ENCODE measurements around the gene R3HDM1.

The R3HDM1 gene

DNA sequence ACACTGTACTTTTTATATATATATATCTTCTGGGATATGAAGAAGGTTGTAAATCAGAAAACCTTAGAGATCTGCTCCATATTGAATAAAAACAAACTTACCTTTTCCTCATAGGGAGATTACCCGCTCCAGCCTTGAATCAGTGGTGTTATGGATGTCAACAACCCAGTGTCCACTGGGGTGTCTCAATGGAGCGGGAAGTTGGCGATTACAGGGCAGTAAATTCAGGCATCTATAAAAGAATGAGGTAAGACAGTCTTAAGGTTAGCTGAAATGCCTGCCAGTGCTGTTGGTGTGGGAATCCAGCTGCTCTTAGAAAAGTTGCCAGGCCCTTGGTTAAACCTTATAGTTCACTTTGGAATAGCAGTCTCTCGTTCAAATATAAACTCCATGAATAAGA, 102.3 kb downstream of the R3HDM1 start:
- no CpG with 5 or more reads among the region's 4 CpGs for WGBS, 2 donors (ENCODE audit: extremely low coverage in 2 of 2, insufficient read length in 2 of 2, insufficient replicate concordance in 1 of 2)

GRCh38 chr2:135635212-135635835, 104.0 kb downstream of the R3HDM1 start:
- Histone ChIP-seq H2AFZ (ENCODE audit: low read length) (no peak overlapping the region), H3K36me3 (replicated peaks in 1 of 2; ENCODE audit: control insufficient read depth in 2 of 2, insufficient read depth in 2 of 2, low read length in 2 of 2) (peaks cover 6 to 79% of the 10 kb centered on the region in 2 donors), H3K9ac (ENCODE audit: low read depth, low read length, poor library complexity) (no peak overlapping the region), H3K18ac (ENCODE audit: low read length) (no peak overlapping the region), H2BK15ac (ENCODE audit: low read length) (no peak overlapping the region), H3K4ac (ENCODE audit: low read length) (no peak overlapping the region), H3K27me3 (ENCODE audit: control insufficient read depth in 3 of 3, insufficient read depth in 3 of 3, low read depth in 1 of 3, low read length in 3 of 3) (no peaks in the 10 kb centered on the region), H3K4me1 (ENCODE audit: control insufficient read depth in 2 of 2, insufficient read depth in 1 of 2, low read depth in 1 of 2, low read length in 2 of 2) (no peaks in the 10 kb centered on the region), H3K14ac (ENCODE audit: low read length) (no peak overlapping the region), H3K27ac (replicated peaks; ENCODE audit: low read length) (no peak overlapping the region), H2BK5ac (ENCODE audit: low read length) (no peak overlapping the region), H3K4me3 (ENCODE audit: low read length in 2 of 2) (no peak overlapping the region), H2BK12ac (ENCODE audit: low read length) (no peak overlapping the region), H3K9me3 (replicated peaks in 1 of 2; ENCODE audit: control insufficient read depth in 2 of 2, insufficient read depth in 1 of 2, low read depth in 1 of 2, low read length in 2 of 2) (no peaks in the 10 kb centered on the region), H3K23ac (ENCODE audit: low read depth, low read length, poor library complexity) (no peak overlapping the region), H2BK120ac (ENCODE audit: low read depth, low read length) (no peak overlapping the region), H2AK5ac (ENCODE audit: low read depth, low read length) (no peak overlapping the region), H3K79me1 (ENCODE audit: low read depth, low read length) (no peaks in the 10 kb centered on the region), H3K4me2 (ENCODE audit: insufficient read depth, low read length, poor library complexity, severe bottlenecking) (no peak overlapping the region), H4K8ac (ENCODE audit: low read depth, low read length) (no peak overlapping the region), H4K91ac (ENCODE audit: low read depth, low read length, poor library complexity) (no peak overlapping the region)
- whole genome bisulfite sequencing, 2 donors (ENCODE audit: extremely low coverage in 2 of 2, insufficient read length in 2 of 2, insufficient replicate concordance in 1 of 2) = no CpG with 5 or more reads among the region's 6 CpGs
- no peak for DNase-seq (ENCODE audit: low spot score)

More for the DNA sequence above, 102.3 kb downstream of the R3HDM1 start:
- H4K8ac ChIP-seq (ENCODE audit: low read depth, low read length) = no peak overlapping the region
- H2BK5ac ChIP-seq (ENCODE audit: low read length) = no peak overlapping the region
- peaks cover 6 to 61% of the 10 kb centered on the region in 2 donors for H3K36me3 ChIP-seq (replicated peaks in 1 of 2; ENCODE audit: control insufficient read depth in 2 of 2, insufficient read depth in 2 of 2, low read length in 2 of 2)
- no peak for DNase-seq (ENCODE audit: low spot score)
- no peak overlapping the region for H2AK5ac ChIP-seq (ENCODE audit: low read depth, low read length)
- H3K4me1 ChIP-seq (ENCODE audit: control insufficient read depth in 2 of 2, insufficient read depth in 1 of 2, low read depth in 1 of 2, low read length in 2 of 2) = no peaks in the 10 kb centered on the region
- no peak overlapping the region for H2BK15ac ChIP-seq (ENCODE audit: low read length)
- H3K4me3 ChIP-seq (ENCODE audit: low read length in 2 of 2) = no peak overlapping the region
- H3K14ac ChIP-seq (ENCODE audit: low read length) = no peak overlapping the region
- H3K79me1 ChIP-seq (ENCODE audit: low read depth, low read length) = no peaks in the 10 kb centered on the region
- H3K23ac ChIP-seq (ENCODE audit: low read depth, low read length, poor library complexity) = no peak overlapping the region
- H3K4ac ChIP-seq (ENCODE audit: low read length) = no peak overlapping the region
- no peak overlapping the region for H2AFZ ChIP-seq (ENCODE audit: low read length)
- no peak overlapping the region for H2BK120ac ChIP-seq (ENCODE audit: low read depth, low read length)
- no peaks in the 10 kb centered on the region for H3K27me3 ChIP-seq (ENCODE audit: control insufficient read depth in 3 of 3, insufficient read depth in 3 of 3, low read depth in 1 of 3, low read length in 3 of 3)
- H3K18ac ChIP-seq (ENCODE audit: low read length) = no peak overlapping the region
- no peak overlapping the region for H3K4me2 ChIP-seq (ENCODE audit: insufficient read depth, low read length, poor library complexity, severe bottlenecking)
- no peak overlapping the region for H3K27ac ChIP-seq (replicated peaks; ENCODE audit: low read length)
- no peak overlapping the region for H2BK12ac ChIP-seq (ENCODE audit: low read length)
- no peak overlapping the region for H3K9ac ChIP-seq (ENCODE audit: low read depth, low read length, poor library complexity)
- no peaks in the 10 kb centered on the region for H3K9me3 ChIP-seq (replicated peaks in 1 of 2; ENCODE audit: control insufficient read depth in 2 of 2, insufficient read depth in 1 of 2, low read depth in 1 of 2, low read length in 2 of 2)
- no peak overlapping the region for H4K91ac ChIP-seq (ENCODE audit: low read depth, low read length, poor library complexity)

GRCh38 chr2:135636982-135637381, 105.7 kb downstream of the R3HDM1 start:
- Histone ChIP-seq H3K4ac (ENCODE audit: low read length) (no peak overlapping the region), H3K23ac (ENCODE audit: low read depth, low read length, poor library complexity) (no peak overlapping the region), H4K8ac (ENCODE audit: low read depth, low read length) (no peak overlapping the region), H3K4me1 (ENCODE audit: control insufficient read depth in 2 of 2, insufficient read depth in 1 of 2, low read depth in 1 of 2, low read length in 2 of 2) (no peaks in the 10 kb centered on the region), H3K9ac (ENCODE audit: low read depth, low read length, poor library complexity) (no peak overlapping the region), H3K27me3 (ENCODE audit: control insufficient read depth in 3 of 3, insufficient read depth in 3 of 3, low read depth in 1 of 3, low read length in 3 of 3) (no peaks in the 10 kb centered on the region), H2BK15ac (ENCODE audit: low read length) (no peak overlapping the region), H2AFZ (ENCODE audit: low read length) (no peak overlapping the region), H3K18ac (ENCODE audit: low read length) (no peak overlapping the region), H4K91ac (ENCODE audit: low read depth, low read length, poor library complexity) (no peak overlapping the region), H3K4me3 (ENCODE audit: low read length in 2 of 2) (no peak overlapping the region), H2AK5ac (ENCODE audit: low read depth, low read length) (no peak overlapping the region), H2BK5ac (ENCODE audit: low read length) (no peak overlapping the region), H3K4me2 (ENCODE audit: insufficient read depth, low read length, poor library complexity, severe bottlenecking) (no peak overlapping the region), H2BK12ac (ENCODE audit: low read length) (no peak overlapping the region), H3K27ac (replicated peaks; ENCODE audit: low read length) (no peak overlapping the region), H3K14ac (ENCODE audit: low read length) (no peak overlapping the region), H3K9me3 (replicated peaks in 1 of 2; ENCODE audit: control insufficient read depth in 2 of 2, insufficient read depth in 1 of 2, low read depth in 1 of 2, low read length in 2 of 2) (no peaks in the 10 kb centered on the region), H3K36me3 (replicated peaks in 1 of 2; ENCODE audit: control insufficient read depth in 2 of 2, insufficient read depth in 2 of 2, low read length in 2 of 2) (peaks cover 9 to 90% of the 10 kb centered on the region in 2 donors), H3K79me1 (ENCODE audit: low read depth, low read length) (no peaks in the 10 kb centered on the region), H2BK120ac (ENCODE audit: low read depth, low read length) (no peak overlapping the region)
- no CpG with 5 or more reads among the region's 1 CpG for WGBS, 2 donors (ENCODE audit: extremely low coverage in 2 of 2, insufficient read length in 2 of 2, insufficient replicate concordance in 1 of 2)
- DNase-seq (ENCODE audit: low spot score) = no peak

DNA sequence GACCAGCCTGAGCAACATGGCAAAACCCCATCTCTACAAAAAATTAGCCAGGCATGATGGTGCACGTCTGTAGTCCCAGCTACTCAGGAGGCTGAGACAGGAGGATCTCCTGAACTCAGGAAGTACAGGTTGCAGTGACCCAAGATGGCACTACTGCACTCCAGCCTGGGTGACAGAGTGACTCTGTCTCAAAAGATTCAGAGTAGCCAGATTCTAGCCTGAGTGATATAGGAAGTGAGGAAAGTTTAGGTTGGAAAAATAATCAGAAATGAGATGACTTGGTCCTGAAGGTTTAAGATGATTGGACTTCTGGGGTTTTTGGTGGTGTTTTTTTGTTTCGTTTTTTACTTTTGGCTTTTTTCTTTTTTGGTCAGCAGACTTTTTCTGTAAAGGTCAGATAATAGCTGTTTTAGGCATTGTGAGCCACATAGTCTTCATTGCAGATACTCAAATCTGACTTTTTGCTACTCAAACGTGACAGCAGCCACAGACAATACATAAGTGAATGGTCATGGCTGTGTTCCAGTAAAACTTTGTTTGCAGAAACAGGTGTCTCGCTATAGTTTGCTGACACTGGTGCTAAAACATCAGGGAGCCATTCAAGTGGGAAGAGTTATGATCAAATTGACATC, 106.3 kb downstream of the R3HDM1 start:
- WGBS, 2 donors (ENCODE audit: extremely low coverage in 2 of 2, insufficient read length in 2 of 2, insufficient replicate concordance in 1 of 2) = no CpG with 5 or more reads among the region's 4 CpGs
- no peaks in the 10 kb centered on the region for H3K9me3 ChIP-seq (replicated peaks in 1 of 2; ENCODE audit: control insufficient read depth in 2 of 2, insufficient read depth in 1 of 2, low read depth in 1 of 2, low read length in 2 of 2)
- H3K4me1 ChIP-seq (ENCODE audit: control insufficient read depth in 2 of 2, insufficient read depth in 1 of 2, low read depth in 1 of 2, low read length in 2 of 2) = no peaks in the 10 kb centered on the region

More for the DNA sequence above, 106.3 kb downstream of the R3HDM1 start:
- H2BK5ac ChIP-seq (ENCODE audit: low read length) = no peak overlapping the region
- no peak for DNase-seq (ENCODE audit: low spot score)
- no peak overlapping the region for H3K9ac ChIP-seq (ENCODE audit: low read depth, low read length, poor library complexity)
- no peak overlapping the region for H3K14ac ChIP-seq (ENCODE audit: low read length)
- no peak overlapping the region for H3K27ac ChIP-seq (replicated peaks; ENCODE audit: low read length)
- no peak overlapping the region for H3K18ac ChIP-seq (ENCODE audit: low read length)
- no peak overlapping the region for H2BK15ac ChIP-seq (ENCODE audit: low read length)
- no peak overlapping the region for H2AK5ac ChIP-seq (ENCODE audit: low read depth, low read length)
- H4K91ac ChIP-seq (ENCODE audit: low read depth, low read length, poor library complexity) = no peak overlapping the region
- no peak overlapping the region for H3K4me3 ChIP-seq (ENCODE audit: low read length in 2 of 2)
- no peak overlapping the region for H2AFZ ChIP-seq (ENCODE audit: low read length)
- H3K4ac ChIP-seq (ENCODE audit: low read length) = no peak overlapping the region
- no peak overlapping the region for H4K8ac ChIP-seq (ENCODE audit: low read depth, low read length)
- H3K79me1 ChIP-seq (ENCODE audit: low read depth, low read length) = no peaks in the 10 kb centered on the region
- peaks cover 9 to 88% of the 10 kb centered on the region in 2 donors for H3K36me3 ChIP-seq (replicated peaks in 1 of 2; ENCODE audit: control insufficient read depth in 2 of 2, insufficient read depth in 2 of 2, low read length in 2 of 2)
- no peaks in the 10 kb centered on the region for H3K27me3 ChIP-seq (ENCODE audit: control insufficient read depth in 3 of 3, insufficient read depth in 3 of 3, low read depth in 1 of 3, low read length in 3 of 3)
- H3K4me2 ChIP-seq (ENCODE audit: insufficient read depth, low read length, poor library complexity, severe bottlenecking) = no peak overlapping the region
- no peak overlapping the region for H2BK120ac ChIP-seq (ENCODE audit: low read depth, low read length)
- no peak overlapping the region for H3K23ac ChIP-seq (ENCODE audit: low read depth, low read length, poor library complexity)
- no peak overlapping the region for H2BK12ac ChIP-seq (ENCODE audit: low read length)
